Activated T-helper 1 cell treated with anti-CD3 and anti-CD28 coated beads, Interleukin-12 subunit alpha, Interleukin-12 subunit beta, Interleukin-2, Interleukin-4 antibody, amounts not matched to agents 30 ng/mL and 10 ng/mL and 1 ng/mL, durations not matched to agents 14 hours and 24 hours and 36 hours (primary cell): Measurements from ENCODE around the gene KCNMA1. TPM values are rescaled to one million over a fixed set of nuclear protein-coding genes. Genes with fewer than 3 reads are reported as not detected.

ENCODE experiments used
- DNase-seq: peaks from one replicate; pipeline ENCODE4 v3.0.0; 2021; ENCODE audit warnings: low spot score
- H3K27ac Mint-ChIP-seq: one replicate; pipeline ENCODE4 v1.8.0; 2021; ENCODE audit warnings: mild to moderate bottlenecking, mixed read lengths
- H3K27me3 Mint-ChIP-seq: one replicate; pipeline ENCODE4 v1.8.0; 2022; ENCODE audit warnings: mild to moderate bottlenecking, moderate library complexity, mixed read lengths; ENCODE audit not compliant: insufficient read depth
- H3K36me3 Mint-ChIP-seq: one replicate; pipeline ENCODE4 v1.8.0; 2021; ENCODE audit warnings: low read depth, mixed read lengths
- H3K4me1 Mint-ChIP-seq: one replicate; pipeline ENCODE4 v1.8.0; 2021; ENCODE audit warnings: low read depth, mixed read lengths
- H3K4me3 Mint-ChIP-seq: one replicate; pipeline ENCODE4 v1.8.0; 2021; ENCODE audit warnings: mild to moderate bottlenecking, moderate library complexity, mixed read lengths
- H3K9me3 Mint-ChIP-seq: one replicate; pipeline ENCODE4 v1.8.0; 2021; ENCODE audit warnings: mixed read lengths
- intact Hi-C: fragments of 100-400 bp; cut with micrococcal nuclease; formaldehyde crosslinking; loops from one replicate; pipeline ENCODE4 v1.15.1; 2024
- total RNA-seq: library from RNA; stranded (reverse); gene quantifications from 2 replicates; pipeline ENCODE4 v1.2.3, GENCODE V29; 2022

Gene KCNMA1
- total RNA-seq, 1 donor from 2014 or later, result not detected

DNA sequence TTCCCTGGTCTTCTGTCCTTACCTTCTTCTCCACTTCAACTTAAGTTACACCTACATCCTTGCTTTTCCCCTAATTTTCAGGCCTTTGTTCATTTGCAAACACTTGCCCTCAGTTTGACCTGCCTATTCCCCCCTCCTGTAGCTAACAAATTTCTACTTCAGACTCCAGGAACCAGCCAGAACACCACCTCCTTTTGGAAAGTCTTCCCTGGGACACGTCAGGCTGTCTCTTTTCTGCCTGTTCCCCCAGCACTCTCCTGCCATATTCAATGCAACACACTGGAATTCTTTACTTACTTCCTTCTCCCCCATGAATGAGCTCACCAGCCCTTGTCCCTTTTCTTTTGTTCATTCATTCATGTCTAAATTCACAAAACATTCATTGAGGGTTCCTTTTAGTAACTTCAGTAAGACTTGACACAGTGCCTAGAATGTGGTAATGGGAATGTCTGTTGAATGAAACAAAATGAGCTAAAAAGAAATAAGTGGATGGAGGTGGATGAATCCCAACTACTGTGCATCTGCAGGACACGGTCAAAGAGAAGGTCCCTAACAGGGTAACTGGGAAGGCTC, 478.0 kb downstream of the KCNMA1 start:
- Mint-ChIP-seq H3K4me1 (no peaks in the 10 kb centered on the region), H3K4me3 (no peak overlapping the region), H3K36me3 (no peaks in the 10 kb centered on the region), H3K27ac (no peak overlapping the region), H3K27me3 (peaks cover 7% of the 10 kb centered on the region), H3K9me3 (no peaks in the 10 kb centered on the region)
- no peak for DNase-seq
- intact Hi-C loops, result no loop called here

GRCh38 chr10:77158666-77159065, 478.9 kb downstream of the KCNMA1 start:
- Mint-ChIP-seq H3K4me3 (no peak overlapping the region), H3K27me3 (peaks cover 3% of the 10 kb centered on the region), H3K36me3 (no peaks in the 10 kb centered on the region), H3K27ac (no peak overlapping the region), H3K9me3 (no peaks in the 10 kb centered on the region), H3K4me1 (no peaks in the 10 kb centered on the region)
- DNase-seq, result no peak
- intact Hi-C loops, result no loop called here

DNA sequence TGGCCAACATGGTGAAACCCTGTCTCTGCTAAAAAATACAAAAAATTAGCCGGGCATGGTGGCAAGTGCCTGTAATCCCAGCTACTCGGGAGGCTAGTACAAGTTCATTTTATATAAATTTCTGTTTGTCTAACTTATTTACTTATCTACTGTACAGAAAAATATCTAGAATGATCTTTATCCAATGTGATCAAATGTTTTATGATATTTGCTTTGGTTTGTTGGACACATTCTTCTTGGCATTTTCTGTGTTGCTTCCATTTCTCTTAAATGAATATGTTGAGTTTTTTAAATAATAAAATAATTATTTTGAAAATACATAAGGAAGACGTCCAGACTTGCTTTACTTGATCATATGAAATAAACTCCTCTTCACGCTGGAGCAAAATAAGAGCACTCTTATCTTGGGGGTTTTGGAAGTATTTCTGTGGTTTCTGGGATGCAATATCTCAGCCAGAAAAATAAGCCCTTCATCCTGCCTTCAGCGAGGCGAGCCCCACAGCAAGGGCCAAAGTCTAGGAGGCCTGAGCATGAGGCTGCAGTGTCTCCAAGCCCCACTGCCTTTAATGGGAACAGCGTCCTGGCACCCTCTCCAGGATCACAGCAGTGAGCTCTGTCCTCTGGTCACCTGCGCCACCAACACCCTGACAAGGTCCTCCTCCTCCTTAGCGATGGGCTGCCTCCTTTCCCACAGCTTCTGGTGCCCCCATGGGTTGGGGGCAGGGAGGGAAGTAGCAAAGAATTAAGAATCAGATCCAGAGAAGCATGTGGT, 480.2 kb downstream of the KCNMA1 start:
- intact Hi-C loops, result no loop called here
- no peaks in the 10 kb centered on the region for H3K4me1 Mint-ChIP-seq
- H3K27me3 Mint-ChIP-seq, result peaks cover 3% of the 10 kb centered on the region
- no peak for DNase-seq
- no peaks in the 10 kb centered on the region for H3K36me3 Mint-ChIP-seq
- H3K4me3 Mint-ChIP-seq, result no peak overlapping the region
- H3K9me3 Mint-ChIP-seq, result no peaks in the 10 kb centered on the region
- no peak overlapping the region for H3K27ac Mint-ChIP-seq

- no peak overlapping the region for H3K27ac Mint-ChIP-seq
These were observed 481.2 kb downstream of the KCNMA1 start for GRCh38 chr10:77156406-77156879.

GRCh38 chr10:77152256-77152655, 485.4 kb downstream of the KCNMA1 start:
- Mint-ChIP-seq H3K36me3 (no peaks in the 10 kb centered on the region), H3K4me1 (no peaks in the 10 kb centered on the region), H3K27ac (no peak overlapping the region), H3K27me3 (no peaks in the 10 kb centered on the region), H3K4me3 (no peak overlapping the region), H3K9me3 (no peaks in the 10 kb centered on the region)
- intact Hi-C loops, result no loop called here
- DNase-seq, result no peak

More at GRCh38 chr10:77156406-77156879, 481.2 kb downstream of the KCNMA1 start:
- Mint-ChIP-seq H3K27me3 (peaks cover 3% of the 10 kb centered on the region), H3K4me3 (no peak overlapping the region), H3K36me3 (no peaks in the 10 kb centered on the region), H3K4me1 (no peaks in the 10 kb centered on the region), H3K9me3 (no peaks in the 10 kb centered on the region)
- intact Hi-C loops, result no loop called here
- DNase-seq, result no peak

GRCh38 chr10:77151408-77151807, 486.2 kb downstream of the KCNMA1 start:
- Mint-ChIP-seq H3K4me3 (no peak overlapping the region), H3K9me3 (no peaks in the 10 kb centered on the region), H3K27me3 (no peaks in the 10 kb centered on the region), H3K36me3 (no peaks in the 10 kb centered on the region), H3K4me1 (no peaks in the 10 kb centered on the region), H3K27ac (no peak overlapping the region)
- DNase-seq, result no peak
- intact Hi-C loops, result no loop called here

DNA sequence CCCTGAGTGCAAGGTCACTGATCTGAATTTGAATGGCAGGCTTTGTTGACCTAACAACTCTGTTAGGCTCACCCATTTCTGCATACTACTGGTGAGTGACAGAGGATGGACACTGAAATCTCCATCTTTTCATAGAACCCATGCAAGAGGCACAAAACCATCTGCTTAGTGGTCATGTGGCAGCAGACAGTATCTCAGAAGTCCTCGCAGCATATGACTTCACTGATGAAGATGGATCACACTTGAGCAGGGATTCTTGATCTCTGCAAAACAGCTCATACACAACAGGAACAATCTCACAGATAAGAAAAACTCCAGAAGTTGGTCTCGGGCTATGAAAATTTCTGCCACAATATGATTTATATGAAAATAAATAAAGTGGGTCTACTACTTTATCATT, 487.9 kb downstream of the KCNMA1 start:
- Mint-ChIP-seq H3K4me3 (no peak overlapping the region), H3K4me1 (no peaks in the 10 kb centered on the region), H3K27ac (no peak overlapping the region), H3K9me3 (no peaks in the 10 kb centered on the region), H3K36me3 (no peaks in the 10 kb centered on the region), H3K27me3 (no peaks in the 10 kb centered on the region)
- no peak for DNase-seq
- intact Hi-C loops, result no loop called here

GRCh38 chr10:77149001-77149400, 488.6 kb downstream of the KCNMA1 start:
- Mint-ChIP-seq H3K4me1 (no peaks in the 10 kb centered on the region), H3K27me3 (no peaks in the 10 kb centered on the region), H3K27ac (no peak overlapping the region), H3K36me3 (no peaks in the 10 kb centered on the region), H3K4me3 (no peak overlapping the region), H3K9me3 (no peaks in the 10 kb centered on the region)
- intact Hi-C loops, result no loop called here
- DNase-seq, result no peak

DNA sequence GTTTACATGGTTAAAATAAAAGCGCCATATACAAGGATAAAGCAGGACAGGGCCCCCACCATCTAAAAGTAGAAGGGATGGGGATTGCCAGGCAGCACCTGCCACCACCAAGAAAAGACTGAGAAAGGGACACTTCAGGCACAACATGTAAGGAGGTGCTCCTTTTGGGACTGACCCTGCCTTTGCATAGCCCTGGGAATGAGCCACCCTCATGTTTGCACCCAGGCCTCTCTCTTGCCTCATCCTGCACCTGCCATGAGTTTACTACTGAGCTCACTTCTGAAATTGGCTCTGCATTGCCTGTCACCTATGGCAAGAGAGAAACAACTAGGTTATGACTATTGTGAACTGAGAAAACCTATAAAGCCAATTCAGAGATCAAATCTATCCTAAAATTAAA, 489.7 kb downstream of the KCNMA1 start:
- H3K27me3 Mint-ChIP-seq, result no peaks in the 10 kb centered on the region
- no peaks in the 10 kb centered on the region for H3K9me3 Mint-ChIP-seq
- no peak for DNase-seq
- H3K4me1 Mint-ChIP-seq, result no peaks in the 10 kb centered on the region
- no peaks in the 10 kb centered on the region for H3K36me3 Mint-ChIP-seq
- no peak overlapping the region for H3K27ac Mint-ChIP-seq
- intact Hi-C loops, result no loop called here
- no peak overlapping the region for H3K4me3 Mint-ChIP-seq

DNA sequence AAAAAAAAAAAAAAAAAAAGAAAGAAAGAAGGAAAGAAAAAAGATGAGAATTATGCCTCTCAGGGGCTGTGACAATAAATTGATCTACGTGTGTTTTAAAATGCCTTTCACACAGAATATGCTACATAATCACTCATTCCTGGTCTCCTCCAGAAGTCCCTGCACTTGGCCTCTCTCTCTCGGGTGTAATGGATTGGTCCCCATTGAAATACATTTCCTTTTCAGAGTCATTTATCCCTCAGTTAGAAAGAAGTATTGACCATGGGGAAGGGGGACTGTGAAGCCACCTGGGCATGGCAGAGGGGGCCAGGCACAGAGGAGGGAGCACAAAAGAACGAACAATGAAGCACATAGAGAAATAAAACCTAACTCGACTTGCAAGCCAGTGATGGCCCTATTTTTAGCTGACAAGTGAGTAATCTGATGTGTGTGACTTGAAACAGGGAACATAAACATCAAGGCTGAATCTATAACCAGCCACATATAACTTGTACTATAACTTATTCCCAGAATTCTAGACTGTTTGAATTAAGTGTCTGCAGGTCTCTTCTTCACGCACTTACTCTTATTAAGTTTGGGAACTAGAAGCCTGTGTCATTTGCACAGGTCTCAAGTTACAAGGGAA, 490.8 kb downstream of the KCNMA1 start:
- H3K4me3 Mint-ChIP-seq, result no peak overlapping the region
- no peaks in the 10 kb centered on the region for H3K36me3 Mint-ChIP-seq
- H3K27ac Mint-ChIP-seq, result no peak overlapping the region
- intact Hi-C loops, result no loop called here
- no peaks in the 10 kb centered on the region for H3K27me3 Mint-ChIP-seq
- no peaks in the 10 kb centered on the region for H3K4me1 Mint-ChIP-seq
- no peak for DNase-seq
- no peaks in the 10 kb centered on the region for H3K9me3 Mint-ChIP-seq

- no peak overlapping the region for H3K27ac Mint-ChIP-seq
- no peaks in the 10 kb centered on the region for H3K9me3 Mint-ChIP-seq
- intact Hi-C loops, result no loop called here
- no peak overlapping the region for H3K4me3 Mint-ChIP-seq
- no peaks in the 10 kb centered on the region for H3K27me3 Mint-ChIP-seq
- no peaks in the 10 kb centered on the region for H3K36me3 Mint-ChIP-seq
- H3K4me1 Mint-ChIP-seq, result no peaks in the 10 kb centered on the region
- no peak for DNase-seq
These were observed 493.0 kb downstream of the KCNMA1 start for GRCh38 chr10:77144656-77145055.

DNA sequence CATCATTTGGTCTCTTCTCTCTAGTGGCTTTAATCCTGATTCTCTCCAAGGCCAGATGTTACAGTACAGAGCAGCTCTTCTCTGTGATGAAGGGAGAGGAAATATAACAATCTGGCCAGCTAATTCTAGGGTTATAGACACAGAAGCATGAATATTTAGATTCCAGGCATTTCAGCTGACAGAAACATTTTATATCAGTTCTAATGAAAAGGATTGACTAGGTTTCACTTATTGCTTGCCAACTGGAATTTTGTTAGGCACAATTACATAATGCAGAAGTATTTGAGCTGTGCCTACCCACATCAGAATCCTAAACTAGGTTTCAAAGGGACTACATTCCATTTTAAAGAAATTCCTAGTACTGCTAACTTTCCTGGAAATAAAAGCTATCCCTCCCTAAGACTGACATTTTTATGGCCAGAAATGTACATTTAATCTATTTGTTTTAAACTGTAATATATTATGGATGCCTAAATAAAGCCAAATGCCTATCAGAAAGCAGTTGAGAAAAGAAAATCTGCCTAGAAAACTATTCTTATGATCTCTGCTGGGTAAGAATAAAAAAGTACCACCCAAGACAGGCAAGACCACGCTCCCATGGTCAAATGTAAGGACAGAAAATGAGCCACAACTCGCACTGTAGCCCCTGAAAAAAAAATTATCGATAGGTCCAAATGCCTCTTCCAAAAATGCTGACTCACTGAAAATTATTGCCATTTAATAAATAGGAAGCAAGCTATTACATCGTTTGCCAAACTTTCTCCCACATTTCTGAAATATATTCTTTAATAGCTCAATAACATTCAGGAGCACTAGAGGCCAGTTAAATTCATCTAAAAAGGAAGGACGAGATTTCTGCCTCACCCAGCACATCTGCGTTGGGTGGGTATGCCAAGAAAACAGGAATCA, 498.1 kb downstream of the KCNMA1 start:
- no peak for DNase-seq
- Mint-ChIP-seq H3K9me3 (no peaks in the 10 kb centered on the region), H3K4me3 (no peak overlapping the region), H3K4me1 (no peaks in the 10 kb centered on the region), H3K27me3 (no peaks in the 10 kb centered on the region), H3K36me3 (no peaks in the 10 kb centered on the region), H3K27ac (no peak overlapping the region)
- intact Hi-C loops, result no loop called here
